ENCODE results near the gene MUC4.

GRCh38 chr3:195701042-195701915 lies 110.5 kb downstream of the MUC4 start:
- TF ChIP-seq CTCF (IDR thresholded peaks at IDR 0.05) (peak in 1 of 4 experiments; percentile 7), POLR2AphosphoS5 (IDR thresholded peaks at IDR 0.05) (peak in 1 of 4 donors; percentile 5)
